CD14-positive monocyte (primary cell): ENCODE data around the gene TNFSF4. TPM values are rescaled to one million over a fixed set of nuclear protein-coding genes. Genes with fewer than 3 reads are reported as not detected.

Experiments
- DNase-seq, 3 donors: peaks; one replicate each; pipeline ENCODE4 v3.0.0-alpha.2; 2011 to 2022
- H2AFZ ChIP-seq: 2 replicates; pipeline ENCODE4 v1.6.0; 2012; ENCODE audit warnings: mild to moderate bottlenecking, low read depth, low read length, inconsistent platforms; ENCODE audit not compliant: insufficient read depth, poor library complexity, severe bottlenecking
- H3K27ac ChIP-seq, 2 donors: 1 replicate in 1 of 2; 2 replicates in 1 of 2; pipeline ENCODE4 v1.5.1; 2012 to 2013; ENCODE audit warnings: low read length in 2 of 2, control low read depth in 1 of 2, inconsistent platforms in 1 of 2, low read depth in 1 of 2, mild to moderate bottlenecking in 1 of 2
- H3K27me3 ChIP-seq, 2 donors: one replicate each; pipeline versions ENCODE4 v1.6.0 to v1.6.1; 2011 to 2013; ENCODE audit warnings: low read length in 2 of 2; ENCODE audit not compliant: control insufficient read depth in 2 of 2, insufficient read depth in 2 of 2
- H3K36me3 ChIP-seq, 2 donors: replicated peaks in 1 of 2; 1 replicate in 1 of 2; 2 replicates in 1 of 2; pipeline versions ENCODE4 v1.5.1 to v1.6.1; 2012 to 2013; ENCODE audit warnings: low read length in 2 of 2, control low read depth in 1 of 2, inconsistent platforms in 1 of 2, mild to moderate bottlenecking in 1 of 2; ENCODE audit not compliant: insufficient read depth in 2 of 2, control insufficient read depth in 1 of 2
- H3K4me1 ChIP-seq, 2 donors: 1 replicate in 1 of 2; 2 replicates in 1 of 2; pipeline versions ENCODE4 v1.5.1 to v1.6.1; 2012 to 2013; ENCODE audit warnings: low read length in 2 of 2, control low read depth in 1 of 2, inconsistent platforms in 1 of 2, mild to moderate bottlenecking in 1 of 2, moderate library complexity in 1 of 2; ENCODE audit not compliant: insufficient read depth in 2 of 2, control insufficient read depth in 1 of 2
- H3K4me2 ChIP-seq: replicated peaks from 2 replicates; pipeline ENCODE3; 2012; ENCODE audit warnings: low read length, moderate library complexity, mild to moderate bottlenecking; ENCODE audit not compliant: poor library complexity, severe bottlenecking; ENCODE audit errors: extremely low read depth
- H3K4me3 ChIP-seq, 3 experiments: fragments of 200-600 bp in 1 of 3; sonication (generic) in 1 of 3; replicated peaks in 1 of 3; 1 replicate in 2 of 3; 2 replicates in 1 of 3; pipeline ENCODE4 v1.5.1; 2011 to 2013; ENCODE audit warnings: low read length in 3 of 3, mild to moderate bottlenecking in 3 of 3, control low read depth in 2 of 3, low read depth in 2 of 3, inconsistent platforms in 1 of 3, moderate library complexity in 1 of 3
- H3K79me2 ChIP-seq: 2 replicates; pipeline ENCODE4 v1.6.0; 2012; ENCODE audit warnings: mild to moderate bottlenecking, control low read depth, inconsistent platforms, low read length, moderate library complexity; ENCODE audit not compliant: insufficient read depth
- H3K9ac ChIP-seq: 2 replicates; pipeline ENCODE4 v1.6.0; 2017; ENCODE audit warnings: low read length, mild to moderate bottlenecking; ENCODE audit not compliant: insufficient read depth, poor library complexity, severe bottlenecking
- H3K9me3 ChIP-seq, 2 donors: replicated peaks in 1 of 2; 1 replicate in 1 of 2; 2 replicates in 1 of 2; pipeline versions ENCODE4 v1.5.1 to v1.6.1; 2012 to 2013; ENCODE audit warnings: low read length in 2 of 2, control low read depth in 1 of 2; ENCODE audit not compliant: control insufficient read depth in 1 of 2, insufficient read depth in 1 of 2
- H4K20me1 ChIP-seq: 2 replicates; pipeline ENCODE4 v1.6.0; 2012; ENCODE audit warnings: mild to moderate bottlenecking, low read length, control low read depth, moderate library complexity; ENCODE audit not compliant: insufficient read depth
- H3K27ac Mint-ChIP-seq, 7 donors: one replicate each; pipeline ENCODE4 v1.8.0; 2020; ENCODE audit warnings: mild to moderate bottlenecking in 7 of 7, mixed read lengths in 7 of 7, moderate library complexity in 6 of 7, inconsistent platforms in 2 of 7
- H3K27me3 Mint-ChIP-seq, 3 donors: one replicate each; pipeline ENCODE4 v1.8.0; 2021 to 2022; ENCODE audit warnings: low read depth in 3 of 3, mild to moderate bottlenecking in 3 of 3, mixed read lengths in 3 of 3, moderate library complexity in 3 of 3, inconsistent platforms in 1 of 3
- H3K36me3 Mint-ChIP-seq, 2 donors: one replicate each; pipeline ENCODE4 v1.8.0; 2020; ENCODE audit warnings: mixed read lengths in 2 of 2, inconsistent platforms in 1 of 2, mild to moderate bottlenecking in 1 of 2
- H3K4me1 Mint-ChIP-seq: one replicate; pipeline ENCODE4 v1.8.0; 2020; ENCODE audit warnings: mild to moderate bottlenecking, mixed read lengths
- H3K4me3 Mint-ChIP-seq, 2 donors: one replicate each; pipeline ENCODE4 v1.8.0; 2020; ENCODE audit warnings: mild to moderate bottlenecking in 2 of 2, mixed read lengths in 2 of 2, moderate library complexity in 1 of 2
- H3K9me3 Mint-ChIP-seq, 7 donors: one replicate each; pipeline ENCODE4 v1.8.0; 2020 to 2022; ENCODE audit warnings: mixed read lengths in 7 of 7, mild to moderate bottlenecking in 6 of 7, moderate library complexity in 6 of 7, inconsistent platforms in 2 of 7
- WGBS: methylation state at CpG from one replicate; pipeline ENCODE4 v1.1.5; 2013; ENCODE audit warnings: missing lambda C conversion rate; ENCODE audit not compliant: insufficient coverage; 5-methylcytosine and 5-hydroxymethylcytosine counted together
- intact Hi-C, 2 donors: fragments of 100-400 bp; cut with micrococcal nuclease; formaldehyde crosslinking; loops; one replicate each; pipeline versions ENCODE4 v1.15.0 to v1.15.1; 2023
- polyA plus RNA-seq, 3 donors: library from polyadenylated mRNA; depleted of rRNA in 1 of 3; unstranded in 2 of 3; stranded (reverse) in 1 of 3; fragments of 300-500 nt in 2 of 3; fragments of >200 nt in 1 of 3; fragmentation: Illumina TruSeq in 2 of 3; gene quantifications; 1 replicate in 2 of 3; 2 replicates in 1 of 3; pipeline ENCODE4 v1.2.3, GENCODE V29; 2012 to 2021
- TF ChIP-seq, protein P1 (sequence below): fragments of 200-600 bp; IDR thresholded peaks from one replicate; pipeline ENCODE4 v1.8.0; 2022; ENCODE audit warnings: antibody characterized with exemption, mild to moderate bottlenecking

Gene TNFSF4
- polyA plus RNA-seq, 3 donors: 0.21 to 0.40 (median 0.38) TPM

DNA sequence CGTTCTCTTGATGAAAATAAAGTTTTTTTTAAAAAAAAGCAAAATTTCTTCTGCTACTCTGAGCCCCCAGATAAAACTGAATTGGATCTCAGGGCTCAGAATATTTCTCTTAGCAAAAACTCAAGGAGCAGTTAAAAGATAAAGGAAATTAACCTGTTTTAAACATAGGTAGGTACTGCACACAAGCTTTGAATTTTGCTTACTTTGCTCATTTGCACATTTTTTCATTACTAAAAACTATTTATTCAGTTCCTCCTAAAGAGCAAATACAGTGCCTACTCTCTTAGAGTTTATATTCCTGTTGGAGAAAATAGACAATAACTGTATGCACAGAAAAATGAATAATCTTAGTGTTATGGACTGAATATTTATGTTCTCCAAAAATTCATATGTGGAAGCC lies 13.0 kb upstream of the TNFSF4 start:
- no peak overlapping the region for H3K9ac ChIP-seq
- no peak overlapping the region for H3K27ac Mint-ChIP-seq
- no peaks in the 10 kb centered on the region for H3K4me1 ChIP-seq
- H3K27me3 ChIP-seq: no peaks in the 10 kb centered on the region
- WGBS: no CpG with 5 or more reads among the region's 1 CpG
- no peak overlapping the region for H2AFZ ChIP-seq
- H3K36me3 ChIP-seq: no peaks in the 10 kb centered on the region
- no peaks in the 10 kb centered on the region for H3K36me3 Mint-ChIP-seq
- no peak for DNase-seq
- H3K4me2 ChIP-seq: no peak overlapping the region
- H3K4me3 ChIP-seq: no peak overlapping the region
- no peaks in the 10 kb centered on the region for H3K9me3 ChIP-seq
- TF ChIP-seq, protein P1, sequence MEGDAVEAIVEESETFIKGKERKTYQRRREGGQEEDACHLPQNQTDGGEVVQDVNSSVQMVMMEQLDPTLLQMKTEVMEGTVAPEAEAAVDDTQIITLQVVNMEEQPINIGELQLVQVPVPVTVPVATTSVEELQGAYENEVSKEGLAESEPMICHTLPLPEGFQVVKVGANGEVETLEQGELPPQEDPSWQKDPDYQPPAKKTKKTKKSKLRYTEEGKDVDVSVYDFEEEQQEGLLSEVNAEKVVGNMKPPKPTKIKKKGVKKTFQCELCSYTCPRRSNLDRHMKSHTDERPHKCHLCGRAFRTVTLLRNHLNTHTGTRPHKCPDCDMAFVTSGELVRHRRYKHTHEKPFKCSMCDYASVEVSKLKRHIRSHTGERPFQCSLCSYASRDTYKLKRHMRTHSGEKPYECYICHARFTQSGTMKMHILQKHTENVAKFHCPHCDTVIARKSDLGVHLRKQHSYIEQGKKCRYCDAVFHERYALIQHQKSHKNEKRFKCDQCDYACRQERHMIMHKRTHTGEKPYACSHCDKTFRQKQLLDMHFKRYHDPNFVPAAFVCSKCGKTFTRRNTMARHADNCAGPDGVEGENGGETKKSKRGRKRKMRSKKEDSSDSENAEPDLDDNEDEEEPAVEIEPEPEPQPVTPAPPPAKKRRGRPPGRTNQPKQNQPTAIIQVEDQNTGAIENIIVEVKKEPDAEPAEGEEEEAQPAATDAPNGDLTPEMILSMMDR: no peak
- intact Hi-C loops: no loop called here
- H3K79me2 ChIP-seq: no peaks in the 10 kb centered on the region
- no peak overlapping the region for H3K27ac ChIP-seq
- H4K20me1 ChIP-seq: no peaks in the 10 kb centered on the region
- peaks cover 0 to 2% (median 0%) of the 10 kb centered on the region in 3 donors for H3K27me3 Mint-ChIP-seq
- H3K4me3 Mint-ChIP-seq: no peak overlapping the region
- no peaks in the 10 kb centered on the region for H3K9me3 Mint-ChIP-seq
- H3K4me1 Mint-ChIP-seq: peaks cover 4% of the 10 kb centered on the region

DNA sequence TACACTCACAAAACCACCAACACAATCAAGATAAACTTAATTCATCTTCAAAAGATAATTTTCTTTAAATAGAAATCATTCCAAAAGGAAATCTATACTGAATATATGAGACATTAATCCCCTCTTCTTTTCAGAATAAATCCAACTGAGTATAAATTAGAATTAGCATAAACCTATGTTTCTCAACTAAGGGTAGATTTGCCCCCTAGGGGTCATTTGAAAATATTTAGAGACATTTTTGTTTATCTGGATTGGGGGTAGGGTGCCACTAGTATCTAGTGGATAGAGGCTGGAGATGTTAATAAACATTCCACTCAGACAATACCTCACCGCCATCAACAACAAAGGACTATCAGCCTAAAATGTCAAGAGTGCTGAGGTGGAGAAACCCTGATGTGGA lies 6.5 kb upstream of the TNFSF4 start:
- no peaks in the 10 kb centered on the region for H3K36me3 Mint-ChIP-seq

More for the DNA sequence above, 6.5 kb upstream of the TNFSF4 start:
- Histone ChIP-seq H3K4me1 (no peaks in the 10 kb centered on the region), H3K4me3 (no peak overlapping the region), H3K27ac (no peak overlapping the region), H4K20me1 (no peaks in the 10 kb centered on the region), H3K36me3 (no peaks in the 10 kb centered on the region), H3K9me3 (no peaks in the 10 kb centered on the region), H3K9ac (no peak overlapping the region), H3K27me3 (no peaks in the 10 kb centered on the region), H3K79me2 (no peaks in the 10 kb centered on the region), H3K4me2 (no peak overlapping the region), H2AFZ (no peak overlapping the region)
- DNase-seq: no peak
- H3K27ac Mint-ChIP-seq: no peak overlapping the region
- H3K4me1 Mint-ChIP-seq: peaks cover 6% of the 10 kb centered on the region
- no peaks in the 10 kb centered on the region for H3K9me3 Mint-ChIP-seq
- no CpG with 5 or more reads among the region's 1 CpG for WGBS
- H3K4me3 Mint-ChIP-seq: no peak overlapping the region
- intact Hi-C loops: no loop called here
- peaks cover 0 to 2% (median 0%) of the 10 kb centered on the region in 3 donors for H3K27me3 Mint-ChIP-seq
- TF ChIP-seq, protein P1: no peak
